WI38 (cell line): Measurements from ENCODE around the gene UST.

Experiments
- H3K4me3 ChIP-seq: 2 replicates; pipeline ENCODE4 v1.5.1; 2011; ENCODE audit warnings: low read depth, mild to moderate bottlenecking, control low read depth, low read length
- CTCF ChIP-seq: IDR thresholded peaks from 2 replicates; pipeline ENCODE4 v1.5.1; 2012; ENCODE audit warnings: low read depth, mild to moderate bottlenecking, control low read depth, low read length

Gene UST

DNA sequence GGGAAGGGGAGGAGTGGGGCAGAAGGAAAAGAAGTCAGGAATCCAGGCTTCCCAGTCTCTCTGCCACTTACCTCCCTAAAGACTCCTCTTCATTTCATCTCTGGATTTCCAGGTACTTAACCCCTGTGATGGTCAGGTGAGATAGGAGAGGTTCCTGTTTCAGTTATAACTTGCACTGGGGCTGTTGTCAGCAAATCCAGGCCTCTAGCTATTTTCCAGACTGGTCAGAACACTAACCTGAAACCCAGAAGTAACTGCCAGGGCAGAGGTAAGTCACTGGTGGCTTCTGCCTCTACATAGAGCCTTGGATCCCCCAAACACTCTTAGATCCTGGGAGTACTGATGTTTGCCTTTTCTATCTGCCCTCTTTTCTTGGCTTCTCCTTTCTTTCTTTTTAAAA lies 337.2 kb downstream of the UST start:
- H3K4me3 ChIP-seq, result no peak overlapping the region
- TF ChIP-seq CTCF, result no peak

DNA sequence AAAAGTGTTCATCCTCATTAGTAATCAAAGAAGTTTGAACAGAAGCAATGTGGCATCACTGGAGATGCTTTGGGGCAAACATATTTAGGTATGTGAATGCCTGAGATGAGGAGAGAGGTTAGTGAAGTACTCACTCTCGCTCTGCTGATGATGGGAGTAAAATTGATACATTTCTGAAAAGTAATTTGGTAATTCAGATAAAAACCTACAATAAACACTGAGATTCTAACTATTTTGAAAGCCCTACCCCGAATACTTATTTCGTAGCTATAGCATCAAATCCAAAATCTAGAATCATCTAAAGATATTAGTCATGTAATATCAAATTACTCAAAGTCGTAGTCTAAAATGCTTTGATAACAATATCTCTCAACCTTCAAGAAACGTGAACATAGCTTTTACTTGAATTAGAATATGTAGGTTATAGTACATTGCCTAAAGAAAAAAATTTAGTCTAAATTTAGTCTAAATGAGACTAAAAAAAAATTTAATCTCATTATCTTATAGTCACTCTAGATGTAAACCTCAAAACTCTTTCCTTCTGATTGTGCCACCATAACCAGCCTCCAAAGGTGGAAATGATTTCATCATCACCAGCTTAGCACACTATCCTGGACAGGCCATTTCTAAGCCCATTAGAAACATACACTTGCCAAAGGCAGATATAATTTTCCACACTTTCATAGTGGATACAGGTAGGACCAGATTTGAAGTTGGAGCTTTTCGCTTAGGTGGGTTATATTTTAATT lies 338.2 kb downstream of the UST start:
- no peak overlapping the region for H3K4me3 ChIP-seq
- TF ChIP-seq CTCF, result no peak

DNA sequence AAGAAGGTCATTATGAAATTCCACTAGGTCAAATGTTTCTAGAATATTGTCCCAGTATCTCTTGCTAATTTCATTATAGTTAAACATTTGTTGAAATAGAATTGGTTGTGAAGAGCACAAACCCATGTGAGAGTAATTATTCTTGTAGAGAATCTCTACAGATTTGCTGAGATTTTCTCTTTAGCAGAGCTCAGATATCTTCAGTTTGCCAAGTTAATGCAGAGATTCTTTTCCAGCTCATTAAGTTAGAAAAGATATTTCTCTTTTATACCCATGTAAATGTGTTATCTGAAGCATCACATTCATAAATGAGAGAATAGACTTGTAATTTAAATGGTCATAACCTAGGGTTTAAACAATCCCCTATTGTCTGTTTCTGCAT lies 338.7 kb downstream of the UST start:
- TF ChIP-seq CTCF, result no peak
- H3K4me3 ChIP-seq, result no peak overlapping the region

GRCh38 chr6:149086363-149086762 lies 339.5 kb downstream of the UST start:
- no peak for TF ChIP-seq CTCF
- no peak overlapping the region for H3K4me3 ChIP-seq

GRCh38 chr6:149087898-149088297 lies 341.1 kb downstream of the UST start:
- no peak overlapping the region for H3K4me3 ChIP-seq
- TF ChIP-seq CTCF, result no peak

- H3K4me3 ChIP-seq, result no peak overlapping the region
- TF ChIP-seq CTCF, result no peak
Measured at GRCh38 chr6:149088361-149088760, 341.5 kb downstream of the UST start.

DNA sequence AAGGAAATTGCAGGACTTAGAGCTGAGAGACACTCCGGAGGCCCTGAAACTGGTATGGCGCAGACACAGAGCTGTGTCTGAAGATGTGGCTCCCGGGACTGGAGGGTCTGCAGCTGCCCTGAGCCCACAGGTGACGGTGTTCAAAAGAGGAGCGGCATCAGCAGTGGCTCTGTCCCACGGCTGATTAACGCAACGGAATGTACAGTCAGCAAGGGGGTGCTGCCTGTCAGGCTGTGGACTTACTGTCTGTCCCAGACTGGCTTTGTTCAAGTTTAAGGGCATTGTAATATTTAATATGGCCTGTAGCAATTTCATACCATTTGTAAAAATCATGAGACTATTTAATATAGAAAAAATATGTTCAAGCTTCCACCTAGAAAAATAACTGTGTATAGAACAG lies 342.7 kb downstream of the UST start:
- TF ChIP-seq CTCF, result no peak

More for the DNA sequence above, 342.7 kb downstream of the UST start:
- no peak overlapping the region for H3K4me3 ChIP-seq
